GM21737 (cell line): ENCODE results near the gene SMAD3.

ENCODE experiments used
- ATAC-seq: cut with Tn5 transposase; IDR thresholded peaks from one replicate; pipeline ENCODE4 v1.9.1; 2021; ENCODE audit warnings: mild to moderate bottlenecking, moderate library complexity; ENCODE audit not compliant: unreplicated experiment

SMAD3 gene

DNA sequence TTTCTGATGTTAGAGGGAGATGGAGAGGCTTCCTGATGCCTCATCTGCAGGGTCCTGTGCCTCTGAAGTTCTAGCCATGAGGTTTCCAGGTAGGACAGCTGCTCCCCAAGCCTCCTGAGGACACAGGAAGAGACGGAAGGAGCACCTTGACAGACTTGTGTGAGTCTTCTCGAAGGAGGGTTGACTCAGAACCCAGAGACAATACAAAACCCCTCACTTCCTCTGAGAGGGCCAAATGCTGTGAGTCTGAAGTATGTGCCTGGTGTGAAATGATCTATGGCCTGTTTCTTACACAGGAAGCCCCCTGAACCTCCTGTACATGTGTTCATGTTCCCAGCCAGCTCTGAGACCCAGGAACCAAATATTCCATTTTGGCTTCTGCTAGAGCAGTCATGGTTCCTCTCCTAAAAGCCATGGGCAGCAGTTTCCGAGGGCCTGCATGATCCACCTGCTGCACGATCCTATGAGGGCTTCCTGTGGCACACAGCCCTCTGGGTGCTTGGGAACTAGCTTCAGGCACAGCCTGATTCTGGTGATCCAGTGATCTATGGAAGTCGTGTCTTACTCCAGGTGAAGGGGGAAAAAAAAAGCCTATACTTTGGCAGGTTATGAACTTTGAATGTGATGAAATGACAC is 126.9 kb downstream of the SMAD3 start:
- ATAC-seq: no peak

DNA sequence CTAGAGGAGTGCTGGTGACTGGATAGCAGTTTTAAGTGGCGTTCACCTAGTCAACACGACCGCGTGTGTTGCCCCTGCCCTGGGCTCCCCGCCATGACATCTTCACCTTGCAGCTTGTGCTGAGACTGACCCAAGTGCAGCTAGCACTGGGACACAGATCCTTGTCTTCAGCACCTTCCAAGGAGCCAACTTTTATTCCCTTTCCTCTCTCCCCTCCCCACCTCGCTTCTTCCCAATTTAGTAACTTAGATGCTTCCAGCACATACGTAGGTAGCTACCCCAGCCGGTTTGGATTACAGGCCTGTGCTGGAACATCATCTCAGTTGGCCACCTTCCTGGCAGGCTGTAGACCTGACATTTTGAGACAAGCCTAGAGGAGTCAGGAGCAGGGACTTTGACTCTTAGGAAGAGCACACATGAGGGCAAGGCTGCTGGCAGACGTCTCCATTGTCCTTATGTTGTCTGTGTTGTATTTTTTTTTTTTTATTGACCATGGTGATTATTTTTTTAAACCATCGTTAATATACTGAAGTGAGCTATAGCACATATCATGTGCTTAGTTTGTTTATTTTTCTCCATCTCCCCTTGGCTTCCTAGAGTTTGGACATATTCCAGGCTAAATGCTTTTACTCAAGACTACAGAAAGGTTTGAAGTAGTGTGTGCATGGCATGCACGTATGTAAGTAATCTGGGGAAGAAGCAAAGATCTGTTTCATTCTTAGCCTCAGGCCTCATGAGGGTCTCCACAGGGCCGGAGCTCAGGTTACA is 128.0 kb downstream of the SMAD3 start:
- ATAC-seq: no peak

DNA sequence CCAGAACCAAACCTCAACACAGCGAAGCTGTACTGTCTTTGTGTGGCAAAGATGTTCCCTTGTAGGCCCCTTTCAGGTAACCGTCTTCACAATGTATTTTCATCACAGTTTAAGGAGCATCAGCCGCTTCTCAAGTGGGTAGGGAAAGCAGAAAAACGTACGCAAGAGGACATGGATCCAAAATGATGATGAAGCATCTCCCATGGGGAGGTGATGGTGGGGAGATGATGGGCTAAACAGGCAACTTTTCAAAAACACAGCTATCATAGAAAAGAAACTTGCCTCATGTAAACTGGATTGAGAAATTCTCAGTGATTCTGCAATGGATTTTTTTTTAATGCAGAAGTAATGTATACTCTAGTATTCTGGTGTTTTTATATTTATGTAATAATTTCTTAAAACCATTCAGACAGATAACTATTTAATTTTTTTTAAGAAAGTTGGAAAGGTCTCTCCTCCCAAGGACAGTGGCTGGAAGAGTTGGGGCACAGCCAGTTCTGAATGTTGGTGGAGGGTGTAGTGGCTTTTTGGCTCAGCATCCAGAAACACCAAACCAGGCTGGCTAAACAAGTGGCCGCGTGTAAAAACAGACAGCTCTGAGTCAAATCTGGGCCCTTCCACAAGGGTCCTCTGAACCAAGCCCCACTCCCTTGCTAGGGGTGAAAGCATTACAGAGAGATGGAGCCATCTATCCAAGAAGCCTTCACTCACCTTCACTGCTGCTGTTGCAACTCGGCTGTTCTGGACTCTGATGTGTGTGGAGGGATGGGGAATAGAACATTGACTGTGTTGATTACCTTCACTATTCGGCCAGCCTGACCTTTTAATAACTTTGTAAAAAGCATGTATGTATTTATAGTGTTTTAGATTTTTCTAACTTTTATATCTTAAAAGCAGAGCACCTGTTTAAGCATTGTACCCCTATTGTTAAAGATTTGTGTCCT is 129.0 kb downstream of the SMAD3 start:
- ATAC-seq: no peak

- ATAC-seq: no peak
Observed at GRCh38 chr15:67195305-67195704, 129.9 kb downstream of the SMAD3 start.

GRCh38 chr15:67196222-67196621 is 130.8 kb downstream of the SMAD3 start:
- ATAC-seq: no peak

DNA sequence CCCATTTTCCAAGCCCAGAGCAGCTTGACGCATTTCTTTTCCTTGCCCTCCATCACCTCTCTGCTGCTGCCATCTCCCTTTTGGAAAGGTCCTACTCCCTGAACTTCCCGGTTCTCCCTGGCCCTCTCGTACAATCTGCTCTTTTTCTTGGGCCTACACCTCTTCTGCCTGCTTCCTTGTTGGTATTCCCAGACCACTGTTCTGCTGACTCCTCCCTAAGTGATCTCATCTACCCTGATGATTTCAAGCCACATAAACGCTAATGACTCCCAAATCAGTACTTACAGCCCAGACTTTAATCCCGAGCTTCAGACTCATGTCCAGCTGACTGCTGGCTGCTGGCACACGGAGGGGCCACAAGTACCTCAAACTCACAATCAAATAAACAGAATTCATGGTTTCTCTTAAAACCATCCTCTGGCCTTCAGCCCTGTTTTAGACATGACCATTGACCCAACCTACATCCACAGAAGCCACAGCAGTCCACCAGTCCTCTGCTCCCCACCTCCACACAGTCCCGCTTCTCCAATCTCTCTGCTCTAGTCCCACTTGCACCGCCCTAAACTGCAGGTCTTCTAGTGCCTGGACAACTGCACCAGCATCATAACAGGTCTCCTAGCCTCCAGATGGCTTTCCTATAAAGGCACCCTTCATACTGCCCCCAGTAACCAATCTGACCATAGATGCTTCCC is 131.4 kb downstream of the SMAD3 start:
- ATAC-seq: no peak

- no peak for ATAC-seq
Observed at GRCh38 chr15:67197364-67197695, 131.9 kb downstream of the SMAD3 start.

- ATAC-seq: no peak
Observed at GRCh38 chr15:67198157-67198754, 132.9 kb downstream of the SMAD3 start.

DNA sequence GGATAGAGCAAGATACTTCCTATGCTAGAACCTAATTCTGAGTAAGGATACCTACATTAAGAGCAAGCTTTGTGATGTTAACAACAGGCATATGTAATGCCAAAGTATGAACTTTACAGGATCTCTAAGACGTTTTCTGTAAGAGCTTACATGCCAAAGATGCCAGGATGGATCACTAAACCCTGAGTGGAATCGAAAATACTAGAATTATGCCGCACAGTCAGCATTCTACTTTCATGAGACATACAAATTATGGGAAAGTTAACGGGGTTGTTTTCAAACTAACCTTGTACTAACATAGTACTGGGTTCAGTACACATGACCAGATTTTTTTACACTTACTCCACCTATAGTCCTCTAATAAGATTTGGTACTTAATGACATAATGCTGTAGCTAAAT is 134.0 kb downstream of the SMAD3 start:
- no peak for ATAC-seq

- no peak for ATAC-seq
Observed at GRCh38 chr15:67199881-67200763, 134.7 kb downstream of the SMAD3 start.

DNA sequence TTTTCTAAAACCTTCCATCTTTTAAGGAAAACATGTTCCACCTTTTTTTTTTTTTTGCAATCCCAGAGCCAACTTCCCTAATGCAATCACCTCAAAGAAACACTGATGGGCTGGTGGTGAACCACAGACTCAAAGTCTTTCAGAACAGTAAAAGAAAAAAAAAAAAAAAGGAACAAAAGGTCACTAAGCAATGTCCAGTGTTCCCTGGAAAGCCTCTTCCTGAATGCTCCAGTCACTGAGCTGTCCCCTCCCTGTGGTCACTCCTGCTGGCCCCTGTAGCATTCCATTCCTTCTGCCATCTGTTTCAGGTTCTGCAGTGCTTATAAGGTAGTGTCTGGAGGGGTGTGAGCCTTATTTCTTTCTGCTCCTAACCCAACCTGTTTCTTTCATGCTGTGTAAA is 135.7 kb downstream of the SMAD3 start:
- ATAC-seq: no peak

- ATAC-seq: no peak
Observed at GRCh38 chr15:67202091-67202490, 136.7 kb downstream of the SMAD3 start.

DNA sequence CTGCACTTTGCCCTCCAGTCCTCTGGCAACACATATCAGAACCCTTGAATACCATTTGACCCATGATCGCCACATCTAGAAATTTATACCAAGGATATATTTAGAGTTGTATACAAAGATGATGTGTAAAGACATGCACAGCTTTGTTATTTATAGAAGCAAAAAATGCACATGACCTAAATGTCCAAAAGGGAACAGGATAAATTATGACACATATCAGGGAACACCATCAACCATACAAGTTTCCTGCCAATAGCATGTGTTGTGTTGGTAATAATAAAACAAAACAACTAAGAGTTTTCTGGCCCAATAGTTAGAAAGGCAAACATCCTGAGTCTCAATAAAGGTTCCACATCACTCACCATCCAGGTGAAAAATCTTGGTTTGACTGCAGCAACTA is 137.6 kb downstream of the SMAD3 start:
- no peak for ATAC-seq

DNA sequence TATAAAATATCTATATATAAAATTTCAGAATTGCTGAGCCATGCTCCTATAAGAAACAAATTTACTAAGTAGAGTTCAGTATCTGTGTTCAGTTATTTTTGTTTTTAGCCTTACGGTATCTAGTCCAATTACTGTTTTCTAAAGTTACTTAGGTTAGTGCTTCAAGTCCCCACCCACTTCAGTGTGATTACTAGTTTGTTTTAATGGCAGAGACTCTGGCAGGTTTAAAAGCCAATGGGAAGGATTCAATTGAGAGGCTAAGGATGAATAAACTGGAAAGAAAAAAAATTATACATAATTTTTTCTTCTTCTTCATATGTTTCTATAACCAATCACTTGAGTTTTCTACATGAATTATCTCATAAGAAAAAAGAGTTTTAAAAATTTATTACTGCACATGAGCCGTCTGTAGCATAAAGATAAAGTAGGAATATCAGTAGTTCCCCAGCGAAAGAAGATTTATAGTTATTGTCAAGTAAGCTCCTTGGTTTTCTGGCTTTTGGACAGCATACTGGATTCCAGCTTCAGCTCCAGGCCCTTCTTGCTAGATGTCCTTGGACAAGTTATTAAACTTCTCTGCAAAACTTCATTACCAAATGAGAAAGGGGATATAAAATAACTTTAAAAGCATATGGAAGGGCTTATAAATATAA is 142.3 kb downstream of the SMAD3 start:
- no peak for ATAC-seq

GRCh38 chr15:67208396-67208795 is 143.0 kb downstream of the SMAD3 start:
- no peak for ATAC-seq

- ATAC-seq: no peak
Observed at GRCh38 chr15:67210555-67211168, 145.3 kb downstream of the SMAD3 start.

DNA sequence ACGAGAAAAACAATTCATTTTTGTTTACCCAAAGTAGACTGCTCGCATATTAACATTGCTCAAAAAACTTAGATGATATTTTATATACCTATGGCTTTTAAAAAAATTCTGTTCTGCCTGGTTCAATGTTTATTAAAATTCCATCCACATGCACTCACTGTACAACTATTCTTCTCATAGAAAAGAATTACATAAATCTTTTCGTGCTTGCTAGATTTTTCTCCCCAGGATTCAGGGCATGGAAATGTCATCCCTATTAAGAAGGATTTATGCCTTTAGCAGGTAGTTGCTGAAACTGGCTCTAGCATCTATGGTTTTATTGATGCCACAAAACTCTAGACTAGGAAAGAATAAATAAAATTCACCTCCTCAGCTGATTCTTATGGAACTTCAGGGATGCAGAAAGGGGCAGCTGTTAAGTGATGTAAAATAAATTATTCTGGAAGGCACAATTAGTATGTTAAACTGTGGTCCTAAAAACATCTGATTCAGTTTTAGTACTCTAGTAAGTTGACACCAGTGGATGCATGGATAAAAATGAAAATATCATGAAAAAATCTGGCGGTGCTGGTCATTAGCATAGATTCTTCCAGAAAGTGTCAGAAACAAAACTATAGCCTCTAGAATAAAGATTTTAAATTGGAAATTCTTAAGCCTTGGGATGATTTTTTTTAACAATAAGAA is 147.4 kb downstream of the SMAD3 start:
- ATAC-seq: no peak

- no peak for ATAC-seq
Observed at GRCh38 chr15:67215102-67215501, 149.7 kb downstream of the SMAD3 start.
